ENCODE measurements around the gene XK.

XK gene

DNA sequence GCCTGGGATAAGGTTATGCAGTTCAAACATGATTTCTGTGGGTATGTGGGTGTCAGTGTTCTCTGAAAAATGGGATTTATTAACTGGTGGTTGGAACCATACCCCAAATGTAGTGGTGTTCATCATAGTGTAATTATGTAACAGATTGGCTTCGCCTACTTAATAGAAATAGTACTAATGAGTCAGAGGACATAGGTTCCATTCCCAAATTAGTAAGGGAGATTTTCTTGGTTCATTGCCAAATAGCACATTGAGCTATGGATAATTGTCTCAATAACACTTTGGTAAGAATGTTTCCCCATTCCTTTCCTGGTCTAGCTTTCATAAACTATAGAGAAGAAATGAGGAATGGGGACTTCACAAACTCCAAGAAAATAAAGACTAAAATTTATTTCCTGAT is 73.8 kb downstream of the XK start:
- Histone ChIP-seq H3K4me1 (ENCODE audit: insufficient read depth, low read length, poor library complexity, severe bottlenecking) (peaks cover 53% of the 10 kb centered on the region), H3K36me3 (ENCODE audit: insufficient read depth, low read length) (no peaks in the 10 kb centered on the region), H3K4me2 (ENCODE audit: low read depth, low read length, poor library complexity, severe bottlenecking) (no peak overlapping the region), H4K20me1 (ENCODE audit: insufficient read depth, low read length, poor library complexity, severe bottlenecking) (no peaks in the 10 kb centered on the region), H3K27me3 (ENCODE audit: insufficient read depth, low read length, poor library complexity, severe bottlenecking) (no peaks in the 10 kb centered on the region), H3K9me2 (replicated peaks; ENCODE audit: low read depth, low read length) (no peaks in the 10 kb centered on the region), H3K9ac (ENCODE audit: low read depth, low read length, poor library complexity, severe bottlenecking) (no peak overlapping the region), H3K9me3 (ENCODE audit: insufficient read depth, low read depth, low read length) (no peaks in the 10 kb centered on the region), H2AFZ (ENCODE audit: low read length) (no peak overlapping the region), H3F3A (ENCODE audit: low read depth) (peaks cover 5% of the 10 kb centered on the region), H3K4me3 (ENCODE audit: low read length, poor library complexity, severe bottlenecking) (no peak overlapping the region), H3K79me2 (ENCODE audit: insufficient read depth, low read length) (no peaks in the 10 kb centered on the region)
- TF ChIP-seq EZH2phosphoT487 (IDR thresholded peaks at IDR 0.05; ENCODE audit: borderline replicate concordance), result no peak
- TF ChIP-seq, protein P1, sequence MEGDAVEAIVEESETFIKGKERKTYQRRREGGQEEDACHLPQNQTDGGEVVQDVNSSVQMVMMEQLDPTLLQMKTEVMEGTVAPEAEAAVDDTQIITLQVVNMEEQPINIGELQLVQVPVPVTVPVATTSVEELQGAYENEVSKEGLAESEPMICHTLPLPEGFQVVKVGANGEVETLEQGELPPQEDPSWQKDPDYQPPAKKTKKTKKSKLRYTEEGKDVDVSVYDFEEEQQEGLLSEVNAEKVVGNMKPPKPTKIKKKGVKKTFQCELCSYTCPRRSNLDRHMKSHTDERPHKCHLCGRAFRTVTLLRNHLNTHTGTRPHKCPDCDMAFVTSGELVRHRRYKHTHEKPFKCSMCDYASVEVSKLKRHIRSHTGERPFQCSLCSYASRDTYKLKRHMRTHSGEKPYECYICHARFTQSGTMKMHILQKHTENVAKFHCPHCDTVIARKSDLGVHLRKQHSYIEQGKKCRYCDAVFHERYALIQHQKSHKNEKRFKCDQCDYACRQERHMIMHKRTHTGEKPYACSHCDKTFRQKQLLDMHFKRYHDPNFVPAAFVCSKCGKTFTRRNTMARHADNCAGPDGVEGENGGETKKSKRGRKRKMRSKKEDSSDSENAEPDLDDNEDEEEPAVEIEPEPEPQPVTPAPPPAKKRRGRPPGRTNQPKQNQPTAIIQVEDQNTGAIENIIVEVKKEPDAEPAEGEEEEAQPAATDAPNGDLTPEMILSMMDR (conservative IDR thresholded peaks at IDR 0.05; ENCODE audit: low read length), result no peak

DNA sequence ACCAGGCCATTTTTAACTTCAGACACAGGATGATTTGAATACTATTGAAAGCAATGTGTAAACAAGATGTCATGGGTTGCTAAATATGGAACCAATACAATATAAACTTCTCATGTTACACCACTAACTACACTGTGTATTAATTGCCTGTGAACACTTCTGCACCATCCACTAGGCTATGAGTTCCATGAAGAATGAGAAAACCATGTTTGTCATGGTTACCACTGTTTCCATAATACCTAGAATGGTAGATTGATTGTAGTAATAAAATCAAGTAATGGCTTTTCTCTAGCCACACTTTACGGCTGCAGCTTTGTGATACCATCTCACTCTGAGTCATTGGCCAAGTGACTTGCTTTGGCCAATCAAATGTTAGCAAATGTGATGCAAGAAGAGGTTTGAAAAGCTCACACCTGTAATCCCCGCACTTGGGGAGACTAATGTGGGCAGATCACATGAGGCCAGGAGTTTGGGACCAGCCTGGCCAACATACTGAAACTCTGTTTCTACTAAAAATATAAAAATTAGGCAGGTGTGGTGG is 74.4 kb downstream of the XK start:
- H3K4me1 ChIP-seq (ENCODE audit: insufficient read depth, low read length, poor library complexity, severe bottlenecking), result peaks cover 48% of the 10 kb centered on the region
- no peaks in the 10 kb centered on the region for H3K79me2 ChIP-seq (ENCODE audit: insufficient read depth, low read length)
- no peaks in the 10 kb centered on the region for H4K20me1 ChIP-seq (ENCODE audit: insufficient read depth, low read length, poor library complexity, severe bottlenecking)
- H3K27me3 ChIP-seq (ENCODE audit: insufficient read depth, low read length, poor library complexity, severe bottlenecking), result no peaks in the 10 kb centered on the region
- H3K36me3 ChIP-seq (ENCODE audit: insufficient read depth, low read length), result no peaks in the 10 kb centered on the region
- no peak overlapping the region for H3K9ac ChIP-seq (ENCODE audit: low read depth, low read length, poor library complexity, severe bottlenecking)
- H3K9me2 ChIP-seq (replicated peaks; ENCODE audit: low read depth, low read length), result no peaks in the 10 kb centered on the region
- H3K9me3 ChIP-seq (ENCODE audit: insufficient read depth, low read depth, low read length), result no peaks in the 10 kb centered on the region
- H3K4me2 ChIP-seq (ENCODE audit: low read depth, low read length, poor library complexity, severe bottlenecking), result no peak overlapping the region
- TF ChIP-seq, protein P1 (conservative IDR thresholded peaks at IDR 0.05; ENCODE audit: low read length), result no peak
- TF ChIP-seq EZH2phosphoT487 (IDR thresholded peaks at IDR 0.05; ENCODE audit: borderline replicate concordance), result no peak
- no peak overlapping the region for H2AFZ ChIP-seq (ENCODE audit: low read length)
- no peak overlapping the region for H3K4me3 ChIP-seq (ENCODE audit: low read length, poor library complexity, severe bottlenecking)
- no peaks in the 10 kb centered on the region for H3F3A ChIP-seq (ENCODE audit: low read depth)

DNA sequence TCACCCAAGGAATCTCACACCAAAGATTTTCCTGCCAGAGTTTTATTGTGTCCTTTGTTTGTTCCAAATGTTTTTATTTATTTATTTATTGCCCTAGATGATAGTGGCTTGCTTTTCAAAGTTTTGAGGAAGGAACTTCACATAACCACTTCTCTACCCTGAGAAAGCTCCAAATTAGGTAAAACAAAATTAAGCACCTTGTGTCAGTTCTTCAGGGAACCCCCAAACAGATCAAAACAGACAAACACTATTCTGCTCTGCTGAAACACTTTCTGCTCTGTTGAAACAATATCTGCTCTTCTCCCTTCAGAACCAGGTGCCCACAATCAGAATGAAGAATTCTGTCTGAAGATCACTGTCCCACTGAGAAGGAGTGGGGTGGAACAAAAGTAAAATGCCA is 77.8 kb downstream of the XK start:
- no peaks in the 10 kb centered on the region for H4K20me1 ChIP-seq (ENCODE audit: insufficient read depth, low read length, poor library complexity, severe bottlenecking)
- H3K36me3 ChIP-seq (ENCODE audit: insufficient read depth, low read length), result no peaks in the 10 kb centered on the region
- no peaks in the 10 kb centered on the region for H3K79me2 ChIP-seq (ENCODE audit: insufficient read depth, low read length)
- H3F3A ChIP-seq (ENCODE audit: low read depth), result no peaks in the 10 kb centered on the region
- H3K27me3 ChIP-seq (ENCODE audit: insufficient read depth, low read length, poor library complexity, severe bottlenecking), result no peaks in the 10 kb centered on the region
- peaks cover 28% of the 10 kb centered on the region for H3K4me1 ChIP-seq (ENCODE audit: insufficient read depth, low read length, poor library complexity, severe bottlenecking)
- no peaks in the 10 kb centered on the region for H3K9me2 ChIP-seq (replicated peaks; ENCODE audit: low read depth, low read length)
- TF ChIP-seq, protein P1 (conservative IDR thresholded peaks at IDR 0.05; ENCODE audit: low read length), result no peak
- no peak for TF ChIP-seq EZH2phosphoT487 (IDR thresholded peaks at IDR 0.05; ENCODE audit: borderline replicate concordance)
- H3K9ac ChIP-seq (ENCODE audit: low read depth, low read length, poor library complexity, severe bottlenecking), result no peak overlapping the region
- no peak overlapping the region for H2AFZ ChIP-seq (ENCODE audit: low read length)
- no peaks in the 10 kb centered on the region for H3K9me3 ChIP-seq (ENCODE audit: insufficient read depth, low read depth, low read length)
- no peak overlapping the region for H3K4me3 ChIP-seq (ENCODE audit: low read length, poor library complexity, severe bottlenecking)
- H3K4me2 ChIP-seq (ENCODE audit: low read depth, low read length, poor library complexity, severe bottlenecking), result no peak overlapping the region

Data from Loucy (cell line).